Right renal cortex interstitium (tissue), 3 donors: Measurements from ENCODE around the gene RNF168. TPM values are rescaled to one million over a fixed set of nuclear protein-coding genes. Genes with fewer than 3 reads are reported as not detected.
"Not testable (repeated sequence)": the region's sequence is repeated elsewhere in the genome, so short reads cannot be mapped to it uniquely, and the experiment has no call there.

ENCODE experiments used
- DNase-seq, 3 donors: peaks; one replicate each; pipeline ENCODE4 v3.0.0-alpha.2; 2013; ENCODE audit warnings: low read depth in 3 of 3, low spot score in 2 of 3
- polyA plus RNA-seq, 3 donors: library from polyadenylated mRNA; unstranded; fragments of 120-200 nt; gene quantifications; one replicate each; pipeline ENCODE4 v1.2.1, GENCODE V29; 2013; ENCODE audit not compliant: insufficient read length in 3 of 3

The RNF168 gene
- polyA plus RNA-seq, 3 donors, result 16.0 to 16.9 (median 16.8) TPM

GRCh38 chr3:196517162-196517800, 13.7 kb upstream of the RNF168 start:
- DNase-seq, result no peak

DNA sequence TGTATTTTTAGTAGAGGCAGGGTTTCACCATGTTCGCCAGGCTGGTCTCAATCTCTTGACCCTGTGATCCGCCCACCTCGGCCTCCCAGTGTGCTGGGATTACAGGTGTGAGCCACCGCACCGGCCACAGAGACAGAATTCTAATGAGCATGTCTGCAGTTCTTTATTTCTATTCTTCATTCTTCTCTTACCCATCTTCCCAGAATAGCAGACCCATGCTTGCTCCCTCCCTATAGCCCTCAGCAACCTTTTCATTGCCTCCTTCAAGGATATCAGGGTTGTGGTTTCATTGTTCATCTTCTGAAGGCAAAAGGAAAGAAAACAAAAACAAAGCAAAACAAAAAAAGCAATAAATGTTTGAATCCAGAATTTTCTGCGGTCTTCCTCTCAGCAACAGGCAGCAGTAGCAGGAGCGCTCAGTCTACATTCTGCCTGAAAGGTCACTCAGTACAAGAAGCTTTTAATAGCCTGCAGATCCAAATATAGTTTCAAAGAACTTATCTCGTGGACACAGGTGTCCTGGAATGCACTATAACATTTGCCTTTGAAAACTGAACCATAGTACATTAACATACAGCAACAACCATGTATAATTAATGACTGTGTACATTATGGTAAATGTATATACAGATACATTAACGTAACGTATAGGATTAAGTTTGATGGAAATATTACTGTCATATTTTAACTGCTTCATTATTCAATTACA, 11.5 kb upstream of the RNF168 start, which contains the start of gene SMCO1:
TSS of gene SMCO1 (minus strand) at position 434 of the 709 bp plus-strand sequence. CDS start at position 297, 137 bp downstream.
- no peak for DNase-seq

DNA sequence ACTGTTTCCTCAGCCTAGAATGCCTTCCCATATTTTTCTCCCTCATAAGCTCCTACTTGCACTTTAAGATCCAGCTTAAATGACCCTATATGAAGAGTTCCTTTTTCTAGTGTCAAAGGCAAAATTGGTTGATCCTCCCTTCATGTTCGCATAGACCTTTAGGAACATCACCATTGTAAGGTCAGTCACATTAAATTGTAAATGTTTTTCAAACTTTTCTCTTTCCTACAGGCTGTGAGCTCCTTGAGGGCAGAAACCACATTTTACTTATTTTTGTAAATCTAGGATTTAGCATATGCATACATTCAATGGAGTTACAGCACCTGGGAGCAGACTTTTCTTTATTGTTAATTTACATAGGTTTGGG, 10.8 kb upstream of the RNF168 start:
- DNase-seq, result no peak

DNA sequence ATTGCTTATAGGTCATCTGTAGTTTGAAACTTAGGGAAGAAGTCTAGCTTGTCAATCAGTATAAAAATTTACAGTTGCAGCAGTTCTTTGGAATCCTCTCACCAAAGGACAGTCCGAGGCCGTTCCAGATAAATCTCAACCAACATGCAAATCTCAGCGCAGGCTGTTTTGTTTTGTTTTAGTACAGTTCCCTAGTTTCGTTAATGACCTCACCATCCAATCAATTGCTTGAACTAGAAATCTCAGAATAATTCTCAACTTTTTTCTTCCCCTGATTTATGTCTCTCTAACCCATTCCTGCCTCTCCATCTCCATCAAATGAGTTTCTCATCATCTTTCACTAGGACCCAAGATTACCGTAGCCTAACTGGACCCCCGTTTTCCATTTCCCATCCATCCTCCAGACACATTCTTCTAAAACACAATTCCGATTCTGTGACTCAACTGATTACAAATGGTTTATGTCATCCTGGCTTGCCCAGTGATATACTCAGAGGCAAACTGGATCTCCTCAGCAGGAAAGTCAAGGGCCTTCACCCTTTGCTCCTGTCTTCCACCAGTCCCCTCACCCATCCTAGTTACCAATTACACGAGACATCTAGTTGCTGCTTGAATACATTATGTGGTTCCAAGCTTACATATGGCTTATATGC, 10.3 kb upstream of the RNF168 start:
- no peak for DNase-seq

DNA sequence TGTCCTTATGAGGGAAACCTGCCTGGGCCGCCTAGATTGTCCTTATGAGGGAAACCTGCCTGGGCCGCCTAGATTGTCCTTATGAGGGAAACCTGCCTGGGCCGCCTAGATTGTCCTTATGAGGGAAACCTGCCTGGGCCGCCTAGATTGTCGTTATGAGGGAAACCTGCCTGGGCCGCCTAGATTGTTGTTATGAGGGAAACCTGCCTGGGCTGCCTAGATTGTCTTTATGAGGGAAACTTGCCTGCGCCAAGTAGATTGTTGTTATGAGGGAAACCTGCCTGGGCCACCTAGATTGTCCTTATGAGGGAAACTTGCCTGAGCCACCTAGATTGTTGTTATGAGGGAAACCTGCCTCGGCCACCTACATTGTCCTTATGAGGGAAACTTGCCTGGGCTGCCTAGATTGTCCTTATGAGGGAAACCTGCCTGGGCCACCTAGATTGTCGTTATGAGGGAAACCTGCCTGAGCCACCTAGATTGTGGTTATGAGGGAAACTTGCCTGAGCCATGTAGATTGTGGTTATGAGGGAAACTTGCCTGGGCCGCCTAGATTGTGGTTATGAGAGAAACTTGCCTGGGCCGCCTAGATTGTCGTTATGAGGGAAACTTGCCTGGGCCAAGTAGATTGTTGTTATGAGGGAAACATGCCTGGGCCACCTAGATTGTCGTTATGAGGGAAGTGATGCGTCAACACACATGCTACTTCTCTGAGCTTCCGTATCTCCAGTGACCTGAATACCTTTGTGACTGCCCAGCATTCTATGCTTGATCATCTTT, 8.3 kb upstream of the RNF168 start:
- DNase-seq, result not testable (repeated sequence)

DNA sequence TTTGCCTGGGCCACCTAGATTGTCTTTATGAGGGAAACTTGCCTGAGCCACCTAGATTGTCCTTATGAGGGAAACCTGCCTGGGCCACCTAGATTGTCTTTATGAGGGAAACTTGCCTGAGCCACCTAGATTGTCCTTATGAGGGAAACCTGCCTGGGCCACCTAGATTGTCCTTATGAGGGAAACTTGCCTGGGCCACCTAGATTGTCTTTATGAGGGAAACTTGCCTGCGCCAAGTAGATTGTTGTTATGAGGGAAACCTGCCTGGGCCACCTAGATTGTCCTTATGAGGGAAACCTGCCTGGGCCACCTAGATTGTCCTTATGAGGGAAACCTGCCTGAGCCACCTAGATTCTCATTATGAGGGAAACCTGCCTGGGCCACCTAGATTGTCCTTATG, 7.5 kb upstream of the RNF168 start:
- DNase-seq, result not testable (repeated sequence)

DNA sequence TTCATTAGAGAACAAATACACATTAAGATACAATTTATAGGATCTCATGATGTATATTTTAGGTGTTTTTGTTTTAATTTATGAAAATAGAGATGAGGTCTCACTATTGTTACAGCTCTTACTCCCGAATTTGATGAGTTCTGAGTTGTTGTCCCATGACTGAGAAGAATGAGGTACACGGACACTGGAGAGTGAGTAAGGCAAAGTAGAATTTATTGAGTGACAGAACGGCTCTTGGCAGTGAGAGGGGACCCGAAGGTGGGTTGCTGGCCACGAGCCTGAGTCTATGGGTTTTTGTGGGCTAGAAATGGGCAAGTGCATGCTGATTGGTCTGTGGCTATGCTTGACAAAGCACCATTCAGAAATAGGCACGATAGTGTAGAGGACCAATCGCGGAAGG, 3.1 kb upstream of the RNF168 start:
- no peak for DNase-seq

DNA sequence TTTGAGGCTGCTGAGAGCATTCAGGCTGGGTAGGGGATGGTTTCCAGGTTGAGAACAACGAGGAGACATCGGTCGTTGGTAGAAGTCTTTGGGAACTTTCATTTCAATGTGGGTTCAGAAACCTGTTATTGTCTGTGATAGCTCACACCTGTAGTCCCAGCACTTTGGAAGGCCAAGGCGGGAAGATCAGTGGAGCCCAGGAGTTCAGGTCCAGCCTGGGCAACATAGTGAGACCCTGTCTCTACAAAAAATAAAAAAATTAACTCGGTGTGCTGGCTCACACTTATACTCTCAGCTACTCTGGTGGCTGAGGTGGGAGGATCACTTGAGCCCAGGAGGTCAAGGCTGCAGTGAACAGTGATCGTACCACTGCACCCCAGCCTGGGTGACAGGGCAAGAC, 988 bp upstream of the RNF168 start:
- no peak for DNase-seq

DNA sequence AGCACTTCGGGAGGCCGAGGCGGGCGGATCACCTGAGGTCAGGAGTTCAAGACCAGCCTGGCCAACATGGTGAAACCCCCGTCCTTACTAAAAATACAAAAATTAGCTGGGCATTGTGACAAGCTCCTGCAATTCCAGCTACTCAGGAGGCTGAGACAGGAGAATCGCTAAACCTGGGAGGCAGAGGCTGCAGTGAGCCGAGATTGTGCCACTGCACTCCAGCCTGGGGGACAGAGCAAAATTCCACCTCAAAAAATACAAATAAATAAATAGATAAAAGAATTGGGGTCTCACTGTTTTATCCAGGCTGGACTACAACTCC, 470 bp upstream of the RNF168 start:
- DNase-seq, result not testable (repeated sequence)

- no peak for DNase-seq
Measured at GRCh38 chr3:196502775-196503195, 783 bp downstream of the RNF168 start.

DNA sequence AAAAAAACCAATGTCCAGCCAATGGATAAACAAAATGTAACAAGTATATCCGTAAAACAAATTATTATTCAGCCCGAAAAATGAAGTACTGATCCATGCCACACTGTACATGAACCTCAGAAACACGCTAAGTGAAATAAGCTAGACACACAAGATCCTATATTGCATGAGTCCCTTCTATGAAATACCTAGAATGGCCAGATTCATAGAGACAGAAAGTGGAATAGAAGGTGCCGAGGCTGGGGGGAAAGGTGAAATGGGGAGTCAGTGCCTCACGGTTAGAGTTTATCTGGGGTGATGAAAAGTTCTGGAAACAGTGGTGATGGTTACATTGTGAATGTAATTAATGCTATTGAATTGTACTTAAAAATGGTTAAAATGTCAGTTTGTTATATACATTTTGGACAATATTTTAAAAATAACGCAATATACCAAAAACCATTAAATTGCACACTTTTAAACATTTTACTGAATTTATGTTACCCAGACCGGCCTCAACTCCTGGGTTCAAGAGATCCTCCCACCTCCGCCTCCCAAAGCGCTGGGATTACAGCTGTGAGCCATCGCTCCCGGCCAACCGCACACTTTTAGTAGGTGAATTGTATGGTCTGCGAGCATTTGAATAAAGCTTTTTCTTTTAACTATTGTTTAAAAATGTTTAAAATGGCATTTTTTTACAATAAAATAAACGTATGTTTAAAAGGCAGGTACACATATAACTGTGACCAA, 2.1 kb downstream of the RNF168 start:
- no peak for DNase-seq

DNA sequence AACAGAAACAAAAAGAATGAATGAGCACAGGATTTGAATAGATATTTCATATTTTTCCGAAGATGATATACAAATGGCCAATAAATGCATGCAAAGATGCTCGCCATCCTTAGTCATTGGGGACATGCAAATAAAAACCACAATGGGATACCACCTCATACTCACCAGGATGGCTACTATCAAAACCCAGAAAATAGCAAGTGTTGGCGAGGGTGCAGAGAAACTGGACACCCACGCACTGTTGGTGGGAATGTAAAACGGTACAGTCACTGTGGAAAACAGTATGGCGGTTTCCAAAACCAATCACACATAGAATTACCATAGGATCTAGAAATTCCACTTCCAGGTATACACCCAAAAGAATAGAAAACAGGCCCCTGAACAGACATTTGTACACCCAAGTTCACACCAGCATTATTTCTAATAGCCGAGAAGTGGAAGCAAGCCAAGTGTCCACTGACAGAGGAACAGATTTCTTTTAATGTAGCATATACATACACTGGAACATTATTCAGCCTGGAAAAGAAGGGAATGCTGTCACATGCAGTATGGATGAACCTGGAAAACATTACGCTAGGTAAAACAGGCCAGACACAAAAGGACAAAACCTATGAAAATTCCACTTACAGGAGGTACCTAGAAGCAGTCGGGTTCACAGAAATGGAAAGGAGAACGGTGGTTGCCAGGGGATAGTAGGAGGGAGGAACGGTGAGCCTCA, 3.6 kb downstream of the RNF168 start:
- DNase-seq, result no peak

DNA sequence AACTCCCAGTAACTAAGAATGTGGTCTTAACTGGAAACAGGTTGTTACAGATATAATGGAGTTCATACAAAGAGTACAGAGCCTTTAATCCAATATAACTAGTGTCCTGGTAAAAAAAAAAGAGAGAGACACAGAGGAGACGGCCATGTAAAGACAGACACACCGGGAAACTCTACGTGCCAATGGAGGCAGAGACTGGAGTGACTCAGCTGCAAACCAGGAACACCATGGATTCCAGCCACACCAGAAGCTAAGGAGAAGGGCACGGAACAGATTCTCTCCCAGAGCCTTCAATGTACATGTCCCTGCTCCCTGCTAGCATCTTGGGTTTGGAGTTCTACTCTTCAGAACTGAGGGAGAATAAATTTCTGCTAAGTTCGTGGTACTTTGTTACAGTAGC, 4.5 kb downstream of the RNF168 start:
- no peak for DNase-seq

- DNase-seq, result no peak
Measured at GRCh38 chr3:196498297-196498696, 5.3 kb downstream of the RNF168 start.

DNA sequence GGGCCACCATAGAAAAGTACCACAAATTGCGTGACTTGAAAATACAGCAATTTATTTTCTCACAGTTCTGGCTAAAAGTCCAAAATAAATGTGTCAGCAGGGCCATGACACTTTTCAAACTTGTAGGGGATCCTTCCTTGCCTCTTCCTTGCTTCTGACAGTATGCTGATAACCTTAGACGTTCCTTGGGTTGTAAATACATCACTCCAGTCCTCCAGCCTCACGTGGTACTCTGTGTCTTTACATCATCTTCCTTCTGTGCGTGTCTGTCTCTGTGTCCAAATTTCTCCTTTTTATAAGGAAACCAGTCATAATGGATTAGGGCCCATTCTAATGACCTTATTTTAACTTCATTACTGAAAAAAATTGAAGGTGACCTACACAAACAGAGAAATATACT, 7.4 kb downstream of the RNF168 start:
- DNase-seq, result no peak

- DNase-seq, result no peak
Measured at GRCh38 chr3:196493292-196493691, 10.3 kb downstream of the RNF168 start.

GRCh38 chr3:196492080-196492479, 11.5 kb downstream of the RNF168 start:
- no peak for DNase-seq

DNA sequence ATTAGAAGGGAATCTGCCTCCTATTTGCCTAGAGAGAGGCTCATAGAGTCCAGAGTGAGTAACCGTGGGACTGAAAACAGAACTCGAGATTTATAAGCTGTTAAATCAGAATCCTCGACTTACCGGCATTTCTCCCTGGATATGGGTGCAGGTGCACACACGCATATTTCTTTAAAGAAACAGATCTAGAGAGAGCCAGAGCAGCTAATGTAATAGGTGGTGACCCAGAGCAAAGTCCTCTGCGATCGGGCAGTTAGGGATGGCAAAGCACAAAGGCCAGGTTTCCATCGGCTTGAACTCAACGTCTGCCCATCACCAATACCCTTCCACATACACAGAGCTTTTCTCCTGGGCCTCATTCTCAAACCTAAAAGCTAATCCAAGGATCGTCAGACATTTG, 13.8 kb downstream of the RNF168 start:
- no peak for DNase-seq

GRCh38 chr3:196486263-196486662, 17.3 kb downstream of the RNF168 start:
- DNase-seq, result no peak

- DNase-seq, result no peak
Measured at GRCh38 chr3:196477678-196478077, 25.9 kb downstream of the RNF168 start.
